GM19099 (cell line): ENCODE results near the gene EFEMP1.

Experiments used
- POLR2A ChIP-seq: IDR thresholded peaks from 3 replicates; pipeline ENCODE4 v1.6.1; 2011; ENCODE audit warnings: low read depth; ENCODE audit not compliant: insufficient read length; ENCODE audit errors: extremely low read depth

The EFEMP1 gene

GRCh38 chr2:55917713-55918390 lies 5.7 kb downstream of the EFEMP1 start:
- TF ChIP-seq POLR2A = no peak

- TF ChIP-seq POLR2A = no peak
Observed at GRCh38 chr2:55917117-55917516, 6.5 kb downstream of the EFEMP1 start.

- TF ChIP-seq POLR2A = no peak
Observed at GRCh38 chr2:55916473-55917049, 7.0 kb downstream of the EFEMP1 start.

DNA sequence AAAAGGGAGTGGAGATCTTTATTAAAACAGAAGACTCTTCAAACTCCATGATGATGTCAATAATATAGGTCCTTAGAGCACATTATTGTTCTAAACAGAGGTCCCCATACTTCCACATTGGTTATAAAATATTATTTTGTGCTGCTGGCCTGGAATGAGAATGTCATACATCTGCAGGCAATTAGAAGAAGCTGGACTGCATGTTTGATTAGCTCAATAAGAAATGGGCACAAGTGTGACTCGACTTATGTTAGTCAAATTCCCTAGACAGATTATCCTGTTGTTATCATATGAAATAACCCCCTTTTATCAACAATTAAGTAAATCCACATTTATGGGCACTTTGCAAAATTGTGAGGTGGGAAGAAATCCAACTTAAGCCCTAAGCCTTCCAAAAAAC lies 8.8 kb downstream of the EFEMP1 start:
- no peak for TF ChIP-seq POLR2A

GRCh38 chr2:55912926-55913325 lies 10.7 kb downstream of the EFEMP1 start:
- no peak for TF ChIP-seq POLR2A

DNA sequence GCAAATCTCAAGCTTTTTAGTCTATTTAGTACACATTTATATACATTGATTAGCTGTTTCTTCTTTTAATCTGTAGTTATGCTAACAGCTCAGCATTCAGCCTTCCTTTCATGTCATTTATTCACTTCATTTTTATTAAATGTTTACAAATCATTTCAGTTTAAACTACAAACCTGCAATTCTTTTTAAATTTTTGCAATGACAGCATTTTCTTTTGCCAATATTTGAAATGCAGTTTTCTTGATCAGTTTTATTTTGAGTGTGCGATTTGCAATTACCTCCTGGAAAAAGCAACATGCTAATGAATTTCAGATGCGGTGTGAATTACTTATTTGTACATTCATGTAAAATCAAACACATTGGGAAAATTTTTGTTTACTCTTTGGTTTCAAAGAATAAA lies 13.5 kb downstream of the EFEMP1 start:
- TF ChIP-seq POLR2A = no peak

DNA sequence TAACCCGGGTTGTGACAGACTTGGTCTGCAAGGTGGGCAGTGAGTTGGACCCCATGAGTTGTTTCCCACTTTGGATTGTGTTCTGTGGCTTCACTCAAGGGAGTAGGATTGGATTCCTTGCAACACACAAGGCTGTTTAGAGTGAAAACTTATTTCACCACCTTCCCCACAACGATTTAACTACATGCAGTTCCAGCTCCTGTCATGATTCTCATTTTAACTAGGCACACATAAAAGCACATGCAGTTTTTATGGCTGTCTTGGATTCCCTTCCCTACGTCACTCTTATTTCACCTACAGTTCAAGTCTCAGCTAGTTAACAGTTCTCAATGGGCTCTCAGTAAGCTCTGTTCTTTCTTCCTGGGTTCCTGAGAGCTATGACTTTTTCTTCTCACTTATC lies 15.9 kb downstream of the EFEMP1 start:
- no peak for TF ChIP-seq POLR2A

DNA sequence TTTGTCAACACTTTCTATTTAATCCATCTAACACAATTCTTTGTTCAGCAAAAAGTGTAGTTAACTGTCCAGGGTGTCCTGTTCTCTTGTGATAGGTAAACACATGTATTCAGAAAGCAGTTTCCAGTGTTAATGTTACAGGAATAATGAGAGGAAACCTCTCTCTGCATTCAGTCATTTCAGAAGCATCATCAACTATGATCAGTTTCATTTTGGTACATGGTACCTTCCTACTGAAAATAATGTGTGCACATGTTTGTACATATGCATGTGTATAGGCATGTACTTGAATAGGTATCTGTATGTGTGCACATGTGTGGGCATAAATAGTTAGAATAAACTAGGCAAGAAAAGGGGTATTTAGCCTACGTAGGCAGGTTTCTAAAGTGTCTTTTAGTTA lies 16.6 kb downstream of the EFEMP1 start:
- TF ChIP-seq POLR2A = no peak

GRCh38 chr2:55903727-55904126 lies 19.9 kb downstream of the EFEMP1 start:
- TF ChIP-seq POLR2A = no peak

DNA sequence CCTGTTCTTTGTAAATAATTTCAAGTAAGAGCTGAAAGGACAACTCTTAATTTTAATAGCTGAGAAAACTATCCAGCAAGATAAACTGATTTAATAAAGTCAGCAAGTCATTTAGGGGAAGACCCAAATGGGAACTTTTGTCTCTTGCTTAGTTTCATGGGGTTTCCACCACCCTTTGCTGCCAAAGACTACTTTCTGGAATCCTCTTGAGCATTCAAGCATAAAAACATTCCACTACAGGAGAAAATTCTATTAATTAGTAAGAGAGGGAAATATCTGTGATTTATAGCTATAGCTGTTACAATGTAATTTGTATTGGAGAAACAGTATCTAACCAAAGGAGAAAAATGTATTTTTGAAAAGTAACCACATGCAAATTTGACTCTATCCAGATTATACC lies 20.6 kb downstream of the EFEMP1 start:
- TF ChIP-seq POLR2A = no peak

GRCh38 chr2:55902429-55902828 lies 21.2 kb downstream of the EFEMP1 start:
- no peak for TF ChIP-seq POLR2A

DNA sequence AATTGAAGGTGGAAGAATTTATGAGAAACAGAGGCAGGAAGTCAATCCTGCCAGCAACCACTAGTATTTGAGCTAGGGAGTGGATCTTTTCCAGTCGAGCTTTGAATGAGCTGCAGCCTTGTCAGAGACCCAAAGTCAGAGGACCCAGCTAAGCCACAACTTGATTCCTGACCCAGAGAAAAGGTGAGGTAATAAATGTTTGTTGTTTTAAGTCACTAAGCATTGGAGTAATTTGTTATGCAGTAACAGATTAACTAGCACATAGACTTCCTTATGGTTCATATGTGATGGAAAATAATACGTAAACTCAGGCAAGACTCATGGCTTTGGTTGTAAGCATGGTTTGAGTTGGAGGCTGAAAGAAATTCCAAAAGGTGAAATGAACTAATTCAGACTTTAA lies 21.6 kb downstream of the EFEMP1 start:
- no peak for TF ChIP-seq POLR2A

DNA sequence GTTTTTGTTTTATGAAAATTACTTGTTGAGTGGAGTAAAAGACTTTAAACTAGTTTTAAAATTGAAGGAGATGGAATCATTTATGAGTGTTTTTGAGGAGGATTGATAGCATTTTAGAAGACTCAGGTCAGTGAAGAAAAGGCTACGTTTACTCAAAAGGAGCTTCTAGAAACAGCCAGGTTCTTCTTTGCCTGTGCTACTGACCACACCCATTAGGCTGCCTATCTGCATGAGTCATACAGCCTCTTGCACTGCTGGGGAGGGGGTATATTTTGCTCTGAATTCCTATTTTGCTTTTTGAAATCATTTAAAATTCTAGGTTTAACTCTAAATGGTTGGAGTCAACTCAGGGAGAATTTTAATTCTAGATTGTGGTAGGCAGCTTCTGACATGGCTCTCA lies 22.3 kb downstream of the EFEMP1 start:
- no peak for TF ChIP-seq POLR2A

GRCh38 chr2:55899881-55900280 lies 23.7 kb downstream of the EFEMP1 start:
- TF ChIP-seq POLR2A = no peak

DNA sequence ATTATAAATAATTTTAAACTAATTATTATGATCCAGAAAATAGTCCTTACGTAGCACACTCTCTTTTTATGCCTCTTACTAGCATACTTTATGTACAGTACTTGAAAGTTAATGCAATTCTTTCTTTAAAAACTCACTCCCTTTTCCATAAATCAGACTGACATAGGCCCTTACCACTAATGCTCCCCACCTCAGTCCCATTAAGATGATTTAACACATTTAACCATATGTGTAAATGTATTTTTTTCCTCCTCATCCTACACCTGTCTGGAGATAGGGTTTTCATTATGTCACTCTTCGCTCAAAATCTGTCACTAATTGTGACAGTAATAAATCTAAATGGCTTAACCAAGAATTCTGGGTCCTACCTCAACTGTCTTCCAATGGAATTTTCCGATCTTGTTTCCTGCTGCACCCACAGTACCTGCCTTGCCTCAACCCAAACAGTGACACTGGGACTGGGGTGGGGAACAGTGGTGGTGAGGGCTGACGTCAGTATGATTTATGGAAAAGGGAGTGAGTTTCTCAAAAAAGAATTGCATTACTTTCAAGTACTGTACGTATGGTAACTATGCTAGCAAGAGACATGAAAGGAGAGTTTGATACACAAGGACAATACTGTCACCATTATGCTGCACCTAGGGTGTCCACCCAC lies 25.1 kb downstream of the EFEMP1 start:
- no peak for TF ChIP-seq POLR2A

DNA sequence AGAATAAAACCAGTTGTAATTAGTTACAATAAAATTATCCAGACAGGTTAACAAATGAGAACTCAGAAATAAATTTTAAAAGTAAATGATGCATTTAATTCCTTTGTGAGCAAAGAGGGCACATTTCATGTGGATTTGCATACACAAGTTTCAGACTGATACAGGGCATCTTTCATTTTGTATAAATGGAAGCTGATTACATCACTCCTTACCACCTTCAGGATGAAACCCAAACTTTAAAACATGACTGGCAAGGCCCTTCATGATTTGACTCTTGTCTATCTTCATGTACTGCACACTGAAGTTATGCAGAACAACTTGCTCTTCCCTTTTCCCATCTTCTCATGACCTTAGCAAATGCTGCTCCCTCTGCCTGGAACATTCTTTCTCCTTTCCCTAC lies 26.9 kb downstream of the EFEMP1 start:
- TF ChIP-seq POLR2A = no peak

GRCh38 chr2:55894720-55895119 lies 28.9 kb downstream of the EFEMP1 start:
- TF ChIP-seq POLR2A = no peak

GRCh38 chr2:55891671-55892094 lies 31.9 kb downstream of the EFEMP1 start:
- TF ChIP-seq POLR2A = no peak
